Activated CD4-positive, CD25-positive, alpha-beta regulatory T cell (primary cell): Measurements from ENCODE around the gene CABLES2.
"Not testable (repeated sequence)": the region's sequence is repeated elsewhere in the genome, so short reads cannot be mapped to it uniquely, and the experiment has no call there.

ENCODE experiments used
- DNase-seq, 4 experiments: peaks; one replicate each; lab custom pipeline; 2025; lab: John Stamatoyannopoulos, UW

The CABLES2 gene

GRCh38 chr20:62433658-62434497, 26.8 kb upstream of the CABLES2 start:
- no peak for DNase-seq

- no peak for DNase-seq
Observed at GRCh38 chr20:62430866-62431447, 23.9 kb upstream of the CABLES2 start.

- no peak for DNase-seq
Observed at GRCh38 chr20:62430311-62430853, 23.3 kb upstream of the CABLES2 start.

GRCh38 chr20:62429455-62430310, 22.6 kb upstream of the CABLES2 start:
- no peak for DNase-seq

- DNase-seq = no peak
Observed at GRCh38 chr20:62428396-62429295, 21.6 kb upstream of the CABLES2 start.

- no peak for DNase-seq
Observed at GRCh38 chr20:62428002-62428372, 20.9 kb upstream of the CABLES2 start.

GRCh38 chr20:62427172-62428001, 20.3 kb upstream of the CABLES2 start, which contains the start of gene RBBP8NL:
RBBP8NL (minus strand) TSS chr20:62427539; CDS start chr20:62419647, 7,892 bp downstream.
- DNase-seq = no peak

GRCh38 chr20:62426699-62427131, 19.6 kb upstream of the CABLES2 start:
- DNase-seq = no peak

- not testable (repeated sequence) for DNase-seq
Observed at GRCh38 chr20:62426059-62426348, 18.9 kb upstream of the CABLES2 start.

- DNase-seq = no peak
Observed at GRCh38 chr20:62425281-62426058, 18.4 kb upstream of the CABLES2 start.

- no peak for DNase-seq
Observed at GRCh38 chr20:62424249-62425107, 17.4 kb upstream of the CABLES2 start.

- DNase-seq = no peak
Observed at GRCh38 chr20:62423326-62423706, 16.2 kb upstream of the CABLES2 start.

GRCh38 chr20:62422636-62423325, 15.7 kb upstream of the CABLES2 start:
- DNase-seq = no peak

- no peak for DNase-seq
Observed at GRCh38 chr20:62421716-62421990, 14.6 kb upstream of the CABLES2 start.

GRCh38 chr20:62420846-62421715, 14.0 kb upstream of the CABLES2 start:
- DNase-seq = no peak

- no peak for DNase-seq
Observed at GRCh38 chr20:62419759-62420158, 12.7 kb upstream of the CABLES2 start.

GRCh38 chr20:62418709-62419487, 11.8 kb upstream of the CABLES2 start:
- DNase-seq = no peak
